Neuronal stem cell (in vitro differentiated cells): ENCODE data around the gene FRMPD4.

Source experiments
- DNase-seq: peaks from one replicate; pipeline ENCODE4 v3.0.0-alpha.2; 2013; ENCODE audit warnings: low spot score
- H2AFZ ChIP-seq: one replicate; pipeline ENCODE4 v1.6.1; 2013; ENCODE audit warnings: mild to moderate bottlenecking, low read length, inconsistent platforms
- H2AK5ac ChIP-seq: 2 replicates; pipeline ENCODE4 v1.6.1; 2013; ENCODE audit warnings: low read depth, mild to moderate bottlenecking, inconsistent platforms, low read length, moderate library complexity, mixed read lengths
- H2BK120ac ChIP-seq: 2 replicates; pipeline ENCODE4 v1.6.1; 2013; ENCODE audit warnings: low read depth, mild to moderate bottlenecking, inconsistent platforms, low read length, moderate library complexity, mixed read lengths
- H2BK12ac ChIP-seq: one replicate; pipeline ENCODE4 v1.6.1; 2013; ENCODE audit warnings: low read length, inconsistent platforms
- H2BK15ac ChIP-seq: 2 replicates; pipeline ENCODE4 v1.6.1; 2013; ENCODE audit warnings: mild to moderate bottlenecking, low read length, inconsistent platforms, mixed read lengths
- H2BK5ac ChIP-seq: one replicate; pipeline ENCODE4 v1.6.1; 2013; ENCODE audit warnings: inconsistent platforms, mild to moderate bottlenecking, low read length, moderate library complexity
- H3K14ac ChIP-seq: one replicate; pipeline ENCODE4 v1.6.1; 2013; ENCODE audit warnings: low read length, inconsistent platforms
- H3K18ac ChIP-seq: 2 replicates; pipeline ENCODE4 v1.6.1; 2013; ENCODE audit warnings: low read length, inconsistent platforms
- H3K23ac ChIP-seq: 2 replicates; pipeline ENCODE4 v1.6.1; 2013; ENCODE audit warnings: low read depth, mild to moderate bottlenecking, mixed read lengths, low read length, inconsistent platforms; ENCODE audit not compliant: poor library complexity
- H3K27ac ChIP-seq: replicated peaks from 3 replicates; pipeline ENCODE4 v1.5.1; 2013; ENCODE audit warnings: low read length, inconsistent platforms
- H3K27me3 ChIP-seq, 3 experiments: 2 replicates each; pipeline ENCODE4 v1.6.1; 2013; ENCODE audit warnings: low read length in 3 of 3, mild to moderate bottlenecking in 2 of 3, inconsistent platforms in 1 of 3, low read depth in 1 of 3, mixed read lengths in 1 of 3, moderate library complexity in 1 of 3; ENCODE audit not compliant: control insufficient read depth in 3 of 3, insufficient read depth in 3 of 3
- H3K36me3 ChIP-seq, 2 donors: replicated peaks in 1 of 2; 2 replicates each; pipeline ENCODE4 v1.6.1; 2013; ENCODE audit warnings: low read length in 2 of 2; ENCODE audit not compliant: control insufficient read depth in 2 of 2, insufficient read depth in 2 of 2
- H3K4ac ChIP-seq: 2 replicates; pipeline ENCODE4 v1.6.1; 2013; ENCODE audit warnings: inconsistent platforms, mild to moderate bottlenecking, low read length, moderate library complexity
- H3K4me1 ChIP-seq, 2 donors: 1 replicate in 1 of 2; 2 replicates in 1 of 2; pipeline ENCODE4 v1.6.1; 2013; ENCODE audit warnings: low read length in 2 of 2, low read depth in 1 of 2; ENCODE audit not compliant: control insufficient read depth in 2 of 2, insufficient read depth in 1 of 2
- H3K4me2 ChIP-seq: one replicate; pipeline ENCODE4 v1.6.1; 2013; ENCODE audit warnings: mild to moderate bottlenecking, low read length, inconsistent platforms; ENCODE audit not compliant: insufficient read depth, poor library complexity, severe bottlenecking
- H3K4me3 ChIP-seq, 2 donors: 2 replicates each; pipeline ENCODE4 v1.5.1; 2013; ENCODE audit warnings: low read length in 2 of 2, mild to moderate bottlenecking in 2 of 2, inconsistent platforms in 1 of 2, moderate library complexity in 1 of 2
- H3K79me1 ChIP-seq: one replicate; pipeline ENCODE4 v1.6.1; 2013; ENCODE audit warnings: low read depth, mild to moderate bottlenecking, inconsistent platforms, low read length, moderate library complexity
- H3K9ac ChIP-seq: one replicate; pipeline ENCODE4 v1.6.1; 2013; ENCODE audit warnings: mild to moderate bottlenecking, low read depth, low read length, inconsistent platforms; ENCODE audit not compliant: poor library complexity
- H3K9me3 ChIP-seq, 2 donors: replicated peaks in 1 of 2; 2 replicates each; pipeline versions ENCODE3 to v1.6.1; 2013; ENCODE audit warnings: low read length in 2 of 2, mild to moderate bottlenecking in 2 of 2, inconsistent platforms in 1 of 2, low read depth in 1 of 2, mixed read lengths in 1 of 2, moderate library complexity in 1 of 2; ENCODE audit not compliant: control insufficient read depth in 2 of 2, insufficient read depth in 1 of 2
- H4K8ac ChIP-seq: one replicate; pipeline ENCODE4 v1.6.1; 2013; ENCODE audit warnings: low read depth, mild to moderate bottlenecking, inconsistent platforms, low read length, moderate library complexity
- H4K91ac ChIP-seq: one replicate; pipeline ENCODE4 v1.6.1; 2013; ENCODE audit warnings: low read length, low read depth, mild to moderate bottlenecking, inconsistent platforms; ENCODE audit not compliant: poor library complexity
- WGBS, 2 donors: extraction: QIAGEN DNeasy Blood & Tissue Kit; methylation state at CpG; one replicate each; pipeline ENCODE4 v1.1.7; 2013; ENCODE audit warnings: missing lambda C conversion rate in 2 of 2, mixed read lengths in 1 of 2; ENCODE audit not compliant: insufficient read length in 2 of 2, insufficient replicate concordance in 1 of 2; ENCODE audit errors: extremely low coverage in 2 of 2; 5-methylcytosine and 5-hydroxymethylcytosine counted together

Gene FRMPD4

DNA sequence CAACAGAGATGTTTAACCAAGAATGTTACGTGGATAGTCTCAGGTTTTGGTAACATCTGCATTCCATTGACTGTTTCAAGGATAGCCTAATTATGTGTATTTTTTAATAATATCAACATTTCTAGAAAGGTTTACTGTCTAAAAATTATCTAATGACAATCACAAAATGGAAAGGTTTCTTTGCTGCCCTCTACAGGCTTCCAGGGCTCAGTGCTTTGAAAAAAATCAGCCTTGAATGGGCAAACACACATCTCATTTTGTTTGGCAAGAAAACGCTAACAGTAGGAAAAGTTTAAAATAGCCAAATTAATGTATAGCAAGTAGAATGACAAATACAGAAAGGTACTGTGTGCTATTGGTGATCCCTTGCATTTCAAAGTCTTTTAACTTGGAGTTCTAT, 429.6 kb downstream of the FRMPD4 start:
- DNase-seq: no peak
- Histone ChIP-seq H3K36me3 (no peaks in the 10 kb centered on the region), H3K9me3 (no peaks in the 10 kb centered on the region), H3K4me3 (no peak overlapping the region), H4K8ac (no peak overlapping the region), H3K4me1 (no peaks in the 10 kb centered on the region), H2AK5ac (no peak overlapping the region), H3K27ac (no peak overlapping the region), H3K4ac (no peak overlapping the region), H3K9ac (no peak overlapping the region), H2BK120ac (no peak overlapping the region), H3K79me1 (no peaks in the 10 kb centered on the region), H2AFZ (no peak overlapping the region), H3K4me2 (no peak overlapping the region), H3K18ac (no peak overlapping the region), H2BK12ac (no peak overlapping the region), H3K27me3 (no peaks in the 10 kb centered on the region), H3K14ac (no peak overlapping the region), H2BK15ac (no peak overlapping the region), H2BK5ac (no peak overlapping the region), H3K23ac (no peak overlapping the region), H4K91ac (no peak overlapping the region)
- no CpG with 5 or more reads among the region's 2 CpGs for WGBS, 2 donors

DNA sequence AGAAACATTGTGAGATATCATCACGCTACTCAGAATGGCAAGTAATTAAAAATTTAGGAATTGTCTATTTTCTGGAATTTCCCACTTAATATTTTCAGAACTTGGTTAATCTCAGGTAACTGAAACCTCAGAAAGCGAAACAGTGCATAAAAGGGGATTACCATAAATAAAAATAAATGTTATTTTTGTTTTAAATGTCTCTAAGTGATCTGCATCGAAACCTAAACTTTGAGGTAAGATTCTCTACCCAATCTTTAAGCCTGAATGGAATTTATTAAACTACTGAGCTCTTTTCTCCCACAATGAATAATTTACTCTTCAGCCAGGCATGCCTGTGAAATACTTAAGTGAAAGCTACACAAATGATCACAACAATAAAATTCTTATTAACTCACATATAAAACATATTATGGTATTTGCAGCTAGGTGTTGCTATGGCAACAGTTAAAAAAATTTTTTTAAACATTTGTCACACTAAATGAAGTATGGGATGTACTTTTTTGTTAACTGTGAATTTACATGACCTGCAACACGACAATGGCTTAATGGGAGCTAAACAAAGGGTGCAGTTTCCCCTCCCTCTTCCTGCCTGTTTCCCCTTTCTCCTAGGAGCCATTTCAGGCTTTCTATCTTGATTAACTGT, 432.7 kb downstream of the FRMPD4 start:
- Histone ChIP-seq H3K4me2 (no peak overlapping the region), H3K4me1 (no peaks in the 10 kb centered on the region), H4K91ac (no peak overlapping the region), H3K27me3 (no peaks in the 10 kb centered on the region), H2AK5ac (no peak overlapping the region), H2BK5ac (no peak overlapping the region), H3K27ac (no peak overlapping the region), H3K79me1 (no peaks in the 10 kb centered on the region), H2AFZ (no peak overlapping the region), H4K8ac (no peak overlapping the region), H3K9me3 (no peaks in the 10 kb centered on the region), H3K4me3 (no peak overlapping the region), H3K9ac (no peak overlapping the region), H2BK15ac (no peak overlapping the region), H2BK12ac (no peak overlapping the region), H3K18ac (no peak overlapping the region), H3K4ac (no peak overlapping the region), H3K36me3 (no peaks in the 10 kb centered on the region), H3K23ac (no peak overlapping the region), H2BK120ac (no peak overlapping the region), H3K14ac (no peak overlapping the region)
- WGBS, 2 donors: no CpG with 5 or more reads among the region's 4 CpGs
- no peak for DNase-seq

DNA sequence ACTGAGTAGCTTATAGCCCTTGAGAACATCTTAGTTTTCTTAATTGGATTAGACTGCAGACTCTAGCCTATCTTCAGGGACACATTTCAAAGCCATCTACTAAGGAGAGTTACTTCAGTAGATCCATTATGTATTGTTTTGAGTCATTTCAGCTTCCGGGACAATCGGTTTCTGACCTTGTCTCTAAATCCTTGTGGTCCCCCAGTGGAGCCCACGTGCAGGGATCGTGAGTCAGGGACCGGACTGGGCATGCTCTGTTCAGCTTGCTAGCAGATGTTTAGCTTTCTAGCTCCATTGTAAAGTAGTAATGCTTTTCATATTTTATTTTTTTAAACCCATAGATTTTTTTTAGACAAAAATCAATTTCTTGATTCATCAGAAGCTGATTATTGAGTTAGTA, 441.0 kb downstream of the FRMPD4 start:
- H2AK5ac ChIP-seq: no peak overlapping the region
- no peaks in the 10 kb centered on the region for H3K9me3 ChIP-seq
- no peaks in the 10 kb centered on the region for H3K4me1 ChIP-seq
- H2BK15ac ChIP-seq: no peak overlapping the region
- H2BK5ac ChIP-seq: no peak overlapping the region
- no peak overlapping the region for H4K8ac ChIP-seq
- no peak for DNase-seq
- H3K27me3 ChIP-seq: peaks cover 0 to 4% (median 0%) of the 10 kb centered on the region in 3 experiments
- no peak overlapping the region for H3K18ac ChIP-seq
- H3K4me2 ChIP-seq: no peak overlapping the region
- H3K27ac ChIP-seq: no peak overlapping the region
- H3K9ac ChIP-seq: no peak overlapping the region
- H3K4ac ChIP-seq: no peak overlapping the region
- H3K79me1 ChIP-seq: no peaks in the 10 kb centered on the region
- no peak overlapping the region for H3K23ac ChIP-seq
- no peaks in the 10 kb centered on the region for H3K36me3 ChIP-seq
- no peak overlapping the region for H2AFZ ChIP-seq
- no peak overlapping the region for H3K4me3 ChIP-seq
- no peak overlapping the region for H4K91ac ChIP-seq
- H3K14ac ChIP-seq: no peak overlapping the region
- H2BK120ac ChIP-seq: no peak overlapping the region
- WGBS, 2 donors: no CpG with 5 or more reads among the region's 5 CpGs
- H2BK12ac ChIP-seq: no peak overlapping the region

DNA sequence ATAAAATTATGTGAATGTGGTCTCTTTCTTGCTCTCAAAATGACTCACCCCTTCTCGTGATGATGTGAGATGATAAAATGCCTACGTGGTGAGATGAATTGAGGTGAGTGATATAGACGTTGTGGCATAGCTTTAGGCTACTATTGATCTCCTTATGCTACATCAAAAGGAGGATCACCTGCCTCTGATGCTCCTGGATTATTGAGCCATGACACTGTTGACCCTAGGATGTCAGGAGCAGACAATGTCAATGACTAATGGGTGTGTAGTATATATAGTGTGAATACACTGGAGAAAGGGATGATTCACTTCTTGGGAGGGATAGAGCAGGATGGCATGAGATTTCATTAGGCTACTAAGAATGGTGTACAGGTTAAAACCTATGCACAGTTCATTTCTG, 442.3 kb downstream of the FRMPD4 start:
- Histone ChIP-seq H2BK12ac (no peak overlapping the region), H3K27ac (no peak overlapping the region), H3K79me1 (no peaks in the 10 kb centered on the region), H3K27me3 (peaks cover 0 to 4% (median 0%) of the 10 kb centered on the region in 3 experiments), H3K36me3 (no peaks in the 10 kb centered on the region), H3K4me1 (no peaks in the 10 kb centered on the region), H2AFZ (no peak overlapping the region), H3K9ac (no peak overlapping the region), H3K4me3 (no peak overlapping the region), H3K23ac (no peak overlapping the region), H4K8ac (no peak overlapping the region), H2AK5ac (no peak overlapping the region), H3K9me3 (no peaks in the 10 kb centered on the region), H4K91ac (no peak overlapping the region), H2BK5ac (no peak overlapping the region), H3K14ac (no peak overlapping the region), H2BK15ac (no peak overlapping the region), H3K18ac (no peak overlapping the region), H3K4me2 (no peak overlapping the region), H2BK120ac (no peak overlapping the region), H3K4ac (no peak overlapping the region)
- no CpG with 5 or more reads among the region's 3 CpGs for WGBS, 2 donors
- no peak for DNase-seq
